Right lobe of liver (tissue), 6 donors: Measurements from ENCODE around the gene IFNA1. TPM values are rescaled to one million over a fixed set of nuclear protein-coding genes. Genes with fewer than 3 reads are reported as not detected.
A peak's percentile ranks its signal among the peaks of the same experiment; 100 is the strongest.

Experiments
- ATAC-seq, 4 donors: fragments of 200-7000 bp; cut with Tn5 transposase; one replicate each; pipeline ENCODE4 v1.9.1; 2020; ENCODE audit warnings: mild to moderate bottlenecking in 4 of 4, moderate library complexity in 4 of 4
- DNase-seq, 3 donors: peaks; one replicate each; pipeline ENCODE4 v3.0.0-alpha.2; 2020
- H3K27ac ChIP-seq, 3 donors: fragments of 200-600 bp; one replicate each; pipeline ENCODE4 v1.8.0; 2022
- H3K27me3 ChIP-seq, 2 donors: fragments of 200-600 bp; one replicate each; pipeline ENCODE4 v1.8.0; 2022
- H3K36me3 ChIP-seq, 4 donors: fragments of 200-600 bp; sonication (generic) in 1 of 4; one replicate each; pipeline versions ENCODE4 v1.5.1 to v1.8.0; 2017 to 2022; ENCODE audit warnings: control low read depth in 1 of 4
- H3K4me1 ChIP-seq, 4 donors: fragments of 200-600 bp; sonication (generic) in 1 of 4; one replicate each; pipeline versions ENCODE4 v1.5.1 to v1.8.0; 2017 to 2022; ENCODE audit warnings: control low read depth in 1 of 4
- H3K4me3 ChIP-seq, 3 donors: fragments of 200-600 bp; one replicate each; pipeline ENCODE4 v1.8.0; 2022
- H3K9me3 ChIP-seq, 4 donors: fragments of 200-600 bp; sonication (generic) in 1 of 4; one replicate each; pipeline versions ENCODE4 v1.5.1 to v1.8.0; 2017 to 2022; ENCODE audit warnings: control low read depth in 1 of 4
- POLR2A ChIP-seq: fragments of 450-650 bp; IDR thresholded peaks from one replicate; pipeline ENCODE4 v1.6.1; 2017; ENCODE audit warnings: antibody characterized with exemption, mild to moderate bottlenecking
- WGBS: methylation state at CpG from one replicate; pipeline ENCODE4 v1.1.6; 2018; ENCODE audit warnings: low coverage, low lambda C conversion rate; ENCODE audit not compliant: insufficient coverage; ENCODE audit errors: missing lambda C conversion rate; 5-methylcytosine and 5-hydroxymethylcytosine counted together
- intact Hi-C, 2 donors: fragments of 100-400 bp; cut with DNase I; formaldehyde crosslinking; loops; one replicate each; pipeline versions ENCODE4 v1.11.2 to v1.14.1; 2022
- total RNA-seq, 6 experiments: library from RNA; depleted of rRNA in 2 of 6; stranded (reverse); fragments of >200 nt in 2 of 6; fragmentation: NEBNext Ultra II Directional in 3 of 6; extraction: Animal tissue kit (Norgen Biotek cat#: 25700) in 3 of 6; gene quantifications; one replicate each; pipeline versions ENCODE4 v1.1.0 to v1.2.4, GENCODE V29; 2016 to 2023
- TF ChIP-seq, protein P1 (sequence below), 4 donors: fragments of 200-600 bp in 3 of 4; fragments of 450-650 bp in 1 of 4; IDR thresholded peaks; one replicate each; pipeline versions ENCODE4 v1.5.1 to v1.8.0; 2016 to 2022; ENCODE audit warnings: antibody characterized with exemption in 4 of 4, mild to moderate bottlenecking in 2 of 4
- donor health status: DM: no; HTN: yes; CAD: no.
- donor health status: DM: no; HTN: no; CAD: no.
- donor health status: DM: no; HTN: no; CAD: no.
- donor health status: DM: no; HTN: yes; CAD: no.
- donor health status: DM: no; HTN: yes; CAD: no.

IFNA1 gene
- total RNA-seq, 6 experiments from 2014 or later, result not detected

DNA sequence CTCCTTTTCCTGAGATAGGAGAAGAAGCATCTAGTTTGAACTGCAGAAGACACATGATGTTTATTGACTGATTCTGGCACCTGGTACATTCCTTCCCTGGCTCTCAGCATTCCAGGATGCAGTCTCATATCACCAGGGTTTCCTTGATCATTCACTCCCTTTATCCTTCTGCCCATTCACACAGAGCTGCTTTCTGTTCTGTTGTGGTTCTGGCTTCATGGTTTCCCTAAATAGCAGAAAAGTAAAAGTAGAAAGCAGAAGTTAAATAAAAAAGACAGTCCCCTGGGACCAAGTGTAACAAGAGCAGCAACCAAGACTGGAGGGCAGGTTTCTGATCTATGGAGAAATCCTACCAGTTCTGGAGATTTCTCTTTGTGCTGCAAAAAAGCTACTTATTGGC lies 28.1 kb upstream of the IFNA1 start:
- no peaks in the 10 kb centered on the region for H3K9me3 ChIP-seq
- no peak overlapping the region for H3K27ac ChIP-seq
- DNase-seq, result no peak
- intact Hi-C loops, result no loop called here
- H3K36me3 ChIP-seq, result no peaks in the 10 kb centered on the region
- ATAC-seq, result no peak
- no peaks in the 10 kb centered on the region for H3K4me1 ChIP-seq
- H3K4me3 ChIP-seq, result no peak overlapping the region
- TF ChIP-seq, protein P1, sequence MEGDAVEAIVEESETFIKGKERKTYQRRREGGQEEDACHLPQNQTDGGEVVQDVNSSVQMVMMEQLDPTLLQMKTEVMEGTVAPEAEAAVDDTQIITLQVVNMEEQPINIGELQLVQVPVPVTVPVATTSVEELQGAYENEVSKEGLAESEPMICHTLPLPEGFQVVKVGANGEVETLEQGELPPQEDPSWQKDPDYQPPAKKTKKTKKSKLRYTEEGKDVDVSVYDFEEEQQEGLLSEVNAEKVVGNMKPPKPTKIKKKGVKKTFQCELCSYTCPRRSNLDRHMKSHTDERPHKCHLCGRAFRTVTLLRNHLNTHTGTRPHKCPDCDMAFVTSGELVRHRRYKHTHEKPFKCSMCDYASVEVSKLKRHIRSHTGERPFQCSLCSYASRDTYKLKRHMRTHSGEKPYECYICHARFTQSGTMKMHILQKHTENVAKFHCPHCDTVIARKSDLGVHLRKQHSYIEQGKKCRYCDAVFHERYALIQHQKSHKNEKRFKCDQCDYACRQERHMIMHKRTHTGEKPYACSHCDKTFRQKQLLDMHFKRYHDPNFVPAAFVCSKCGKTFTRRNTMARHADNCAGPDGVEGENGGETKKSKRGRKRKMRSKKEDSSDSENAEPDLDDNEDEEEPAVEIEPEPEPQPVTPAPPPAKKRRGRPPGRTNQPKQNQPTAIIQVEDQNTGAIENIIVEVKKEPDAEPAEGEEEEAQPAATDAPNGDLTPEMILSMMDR (IDR thresholded peaks at IDR 0.05), result no peak
- no peak for TF ChIP-seq POLR2A
- no peaks in the 10 kb centered on the region for H3K27me3 ChIP-seq

DNA sequence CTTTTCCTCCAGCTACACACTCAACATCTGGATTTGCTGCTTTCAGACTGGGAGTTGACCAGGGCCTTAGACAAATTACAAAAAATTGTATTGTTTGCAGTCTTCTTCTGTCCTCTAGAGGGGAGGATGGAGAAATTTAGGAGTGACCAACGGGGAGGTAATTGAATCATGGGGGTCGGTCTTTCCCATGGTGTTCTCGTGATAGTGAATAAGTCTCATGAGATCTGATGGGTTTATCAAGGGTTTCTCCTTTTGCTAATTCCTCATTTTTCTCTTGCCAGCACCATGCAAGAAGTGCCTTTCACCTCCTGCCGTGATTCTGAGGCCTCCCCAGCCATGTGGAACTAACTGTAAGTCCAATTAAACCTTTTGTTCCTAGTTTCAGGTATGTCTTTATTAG lies 27.1 kb upstream of the IFNA1 start:
- H3K27ac ChIP-seq, result no peak overlapping the region
- no peaks in the 10 kb centered on the region for H3K36me3 ChIP-seq
- no peak overlapping the region for H3K4me3 ChIP-seq
- 51% methylated on average over 4 of the region's 4 CpGs for WGBS
- intact Hi-C loops, result no loop called here
- no peaks in the 10 kb centered on the region for H3K27me3 ChIP-seq
- TF ChIP-seq POLR2A, result no peak
- TF ChIP-seq, protein P1 (IDR thresholded peaks at IDR 0.05), result no peak
- H3K9me3 ChIP-seq, result no peaks in the 10 kb centered on the region
- no peak for DNase-seq
- ATAC-seq, result no peak
- no peaks in the 10 kb centered on the region for H3K4me1 ChIP-seq

DNA sequence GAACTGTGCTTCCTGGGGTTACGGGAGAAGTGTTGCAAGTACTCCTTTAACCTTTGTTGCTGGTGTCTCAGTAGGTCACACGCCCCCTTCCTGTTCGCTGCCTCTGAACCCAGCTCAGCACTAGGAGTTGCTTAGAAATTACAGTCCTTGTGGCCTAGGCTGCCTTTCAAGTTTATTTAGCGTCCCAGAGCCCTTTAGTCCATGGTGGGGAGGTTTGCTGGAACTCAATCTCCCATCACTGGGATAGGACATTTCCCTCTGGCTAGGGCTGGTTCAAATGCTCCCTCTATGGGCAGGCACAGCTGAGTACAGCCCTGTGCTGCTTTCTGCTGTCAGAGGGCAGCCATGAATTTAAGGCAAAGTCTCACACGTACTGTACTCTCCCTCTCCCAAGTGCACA lies 26.6 kb upstream of the IFNA1 start:
- Histone ChIP-seq H3K27me3 (no peaks in the 10 kb centered on the region), H3K27ac (no peak overlapping the region), H3K4me1 (no peaks in the 10 kb centered on the region), H3K36me3 (no peaks in the 10 kb centered on the region), H3K9me3 (no peaks in the 10 kb centered on the region), H3K4me3 (no peak overlapping the region)
- no peak for TF ChIP-seq POLR2A
- TF ChIP-seq, protein P1 (IDR thresholded peaks at IDR 0.05), result peak in 2 of 4 donors; percentile 10 to 28
- DNase-seq (no peak), ATAC-seq (peak; percentile 45 to 62 (median 56))
- WGBS, result 21% methylated on average over 5 of the region's 5 CpGs
- intact Hi-C loops, result no loop called here

DNA sequence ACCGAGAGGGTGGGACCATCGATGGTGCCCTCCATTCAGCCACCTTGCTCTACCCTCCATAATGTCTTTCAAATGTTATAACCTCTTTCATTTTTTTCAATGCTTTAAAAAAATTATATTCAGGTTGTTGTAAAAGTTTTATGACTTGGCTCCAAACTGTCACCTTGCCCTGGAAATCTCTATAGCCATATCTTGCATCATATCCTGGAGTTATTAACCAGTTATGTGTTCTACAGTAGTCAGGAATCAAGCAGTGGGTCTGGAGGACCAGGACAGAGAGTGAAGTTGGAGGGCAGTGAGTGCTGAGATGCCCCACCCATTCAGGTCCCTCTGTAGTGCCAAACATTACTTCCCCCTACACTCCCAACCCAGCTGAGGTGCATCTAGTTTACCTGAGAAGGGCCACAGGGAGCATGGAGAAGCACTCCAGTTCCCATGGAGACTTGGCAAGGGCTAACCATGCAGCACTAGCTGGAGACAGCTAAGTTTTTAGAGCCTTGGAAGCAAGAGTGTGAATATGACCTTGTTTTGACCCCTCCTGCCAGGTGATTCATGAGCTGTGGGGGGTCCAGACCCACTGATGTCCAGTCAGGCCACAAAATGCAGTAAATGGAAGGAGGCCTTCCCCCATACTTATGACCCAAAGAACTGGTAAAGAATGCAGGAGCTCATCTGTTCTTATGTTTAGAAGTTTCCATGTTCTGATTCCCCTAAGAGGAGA lies 25.9 kb upstream of the IFNA1 start:
- ATAC-seq (no peak), DNase-seq (no peak)
- intact Hi-C loops, result no loop called here
- 82% methylated on average over 2 of the region's 2 CpGs for WGBS
- Histone ChIP-seq H3K9me3 (no peaks in the 10 kb centered on the region), H3K27ac (no peak overlapping the region), H3K4me1 (no peaks in the 10 kb centered on the region), H3K27me3 (no peaks in the 10 kb centered on the region), H3K36me3 (no peaks in the 10 kb centered on the region), H3K4me3 (no peak overlapping the region)
- TF ChIP-seq, protein P1 (IDR thresholded peaks at IDR 0.05), result no peak
- no peak for TF ChIP-seq POLR2A
